HepG2 (cell line): ENCODE measurements around the gene LILRB3. TPM values are rescaled to one million over a fixed set of nuclear protein-coding genes. Genes with fewer than 3 reads are reported as not detected.

Experiments used
- ATAC-seq: fragments of 200-7000 bp; cut with Tn5 transposase; 3 replicates; pipeline ENCODE4 v1.9.1; 2020; ENCODE audit warnings: mild to moderate bottlenecking, moderate library complexity
- BruUV-seq: library from RNA; stranded (reverse); fragments of 400-500 nt; replicated peaks from 2 replicates; lab custom pipeline; 2021; lab: Mats Ljungman, UMichigan
- CTCF ChIA-PET: fragments of 300-600 bp; formaldehyde crosslinking; extraction: SDS; loops from one replicate; lab custom pipeline; 2021; ENCODE audit warnings: low total read pairs, inconsistent platforms, low intra/inter-chr PET ratio; lab: Yijun Ruan, JAX
- POLR2A ChIA-PET: fragments of 350-600 bp; sonication (Branson Sonifier 250); formaldehyde crosslinking; loops from one replicate; lab custom pipeline; 2020; ENCODE audit warnings: antibody characterized with exemption, inconsistent platforms; lab: Yijun Ruan, JAX
- DNase-seq: peaks from one replicate; pipeline ENCODE4 v3.0.0-alpha.2; 2015; ENCODE audit warnings: low spot score
- FAIRE-seq: peaks from 3 replicates; lab custom pipeline; 2011; peaks lifted over from hg19 to GRCh38; lab: Jason Lieb, UNC
- H2AFZ ChIP-seq: one replicate; pipeline ENCODE4 v1.6.1; 2011; ENCODE audit warnings: low read length, inconsistent platforms
- H3K27ac ChIP-seq: fragments of 300-600 bp; 3 replicates; pipeline ENCODE4 v1.8.0; 2011; ENCODE audit warnings: mixed run types, mild to moderate bottlenecking, mixed read lengths, low read length, inconsistent platforms; ENCODE audit not compliant: insufficient read depth; ENCODE audit errors: extremely low read length
- H3K27me3 ChIP-seq, 2 experiments: fragments of 200-600 bp in 1 of 2; 2 replicates in 1 of 2; 3 replicates in 1 of 2; pipeline versions ENCODE4 v1.6.0 to v1.8.0; 2011; ENCODE audit warnings: low read length in 2 of 2, mild to moderate bottlenecking in 2 of 2, moderate library complexity in 2 of 2, inconsistent platforms in 1 of 2; ENCODE audit not compliant: insufficient read depth in 2 of 2, control insufficient read depth in 1 of 2
- H3K36me3 ChIP-seq, 2 experiments: fragments of 200-600 bp in 1 of 2; replicated peaks in 1 of 2; 2 replicates in 1 of 2; 3 replicates in 1 of 2; pipeline versions ENCODE4 v1.5.1 to v1.8.0; 2011; ENCODE audit warnings: low read length in 2 of 2, inconsistent platforms in 1 of 2; ENCODE audit not compliant: insufficient read depth in 2 of 2, control insufficient read depth in 1 of 2
- H3K4me1 ChIP-seq: 2 replicates; pipeline ENCODE4 v1.5.1; 2012; ENCODE audit warnings: low read length, inconsistent platforms; ENCODE audit not compliant: insufficient read depth
- H3K4me2 ChIP-seq: 2 replicates; pipeline ENCODE4 v1.6.0; 2011; ENCODE audit warnings: low read depth, low read length, inconsistent platforms
- H3K4me3 ChIP-seq, 3 experiments: fragments of 200-600 bp in 1 of 3; sonication (generic), shearing (Covaris generic) in 1 of 3; replicated peaks in 1 of 3; 2 replicates each; pipeline ENCODE4 v1.5.1; 2011 to 2016; ENCODE audit warnings: low read length in 3 of 3, inconsistent platforms in 2 of 3, low read depth in 2 of 3, mild to moderate bottlenecking in 2 of 3, control low read depth in 1 of 3, mixed read lengths in 1 of 3; ENCODE audit not compliant: insufficient read depth in 1 of 3
- H3K79me2 ChIP-seq: one replicate; pipeline ENCODE4 v1.6.1; 2011; ENCODE audit warnings: low read length, inconsistent platforms; ENCODE audit not compliant: insufficient read depth
- H3K9ac ChIP-seq: 2 replicates; pipeline ENCODE4 v1.6.0; 2011; ENCODE audit warnings: mild to moderate bottlenecking, low read depth, low read length, inconsistent platforms; ENCODE audit not compliant: insufficient read depth
- H3K9me3 ChIP-seq: 2 replicates; pipeline ENCODE4 v1.5.1; 2012; ENCODE audit warnings: mild to moderate bottlenecking, low read length
- H4K20me1 ChIP-seq: 2 replicates; pipeline ENCODE4 v1.6.0; 2011; ENCODE audit warnings: inconsistent platforms, mild to moderate bottlenecking, low read length, moderate library complexity; ENCODE audit not compliant: insufficient read depth
- ARHGAP35 ChIP-seq: sonication (generic); formaldehyde crosslinking; IDR thresholded peaks from 2 replicates; pipeline ENCODE4 v1.9.0; 2022; ENCODE audit warnings: mild to moderate bottlenecking, inconsistent platforms, moderate library complexity, missing genetic modification reagents, borderline replicate concordance
- CEBPG ChIP-seq: IDR thresholded peaks from 2 replicates; pipeline ENCODE4 v1.6.1; 2016
- CENPX ChIP-seq: sonication (generic); formaldehyde crosslinking; IDR thresholded peaks from 2 replicates; pipeline ENCODE4 v1.9.0; 2021; ENCODE audit warnings: mild to moderate bottlenecking, missing genetic modification reagents, moderate library complexity
- ELF3 ChIP-seq: IDR thresholded peaks from 2 replicates; pipeline ENCODE4 v1.6.1; 2016; ENCODE audit warnings: missing genetic modification reagents, missing compliant biosample characterization
- HMGXB4 ChIP-seq, 2 experiments: sonication (generic) in 1 of 2; formaldehyde crosslinking in 1 of 2; IDR thresholded peaks; 2 replicates each; pipeline versions ENCODE4 v1.4.0 to v1.6.1; 2018 to 2020; ENCODE audit warnings: missing genetic modification reagents in 2 of 2, borderline replicate concordance in 1 of 2, low read depth in 1 of 2, mild to moderate bottlenecking in 1 of 2, missing biosample characterization in 1 of 2
- KDM3A ChIP-seq: IDR thresholded peaks from 2 replicates; pipeline ENCODE4 v1.6.1; 2018; ENCODE audit warnings: low read depth, missing compliant biosample characterization
- NRL ChIP-seq: sonication (generic); formaldehyde crosslinking; IDR thresholded peaks from 2 replicates; pipeline ENCODE4 v1.5.0; 2020; ENCODE audit warnings: missing genetic modification reagents, mild to moderate bottlenecking, moderate library complexity, borderline replicate concordance
- PHF8 ChIP-seq: sonication (generic); formaldehyde crosslinking; IDR thresholded peaks from 2 replicates; pipeline ENCODE4 v1.5.0; 2020; ENCODE audit warnings: missing genetic modification reagents
- PTBP1 ChIP-seq: fragments of 200-400 bp; formaldehyde crosslinking; IDR thresholded peaks from 2 replicates; pipeline ENCODE4 v1.6.1; 2018; ENCODE audit warnings: low read length, low read depth; ENCODE audit not compliant: poor library complexity, severe bottlenecking
- RXRB ChIP-seq: IDR thresholded peaks from 2 replicates; pipeline ENCODE4 v1.6.1; 2016; ENCODE audit warnings: borderline replicate concordance, missing genetic modification reagents, missing compliant biosample characterization
- SALL1 ChIP-seq: sonication (generic); formaldehyde crosslinking; IDR thresholded peaks from 2 replicates; pipeline ENCODE4 v1.8.0; 2022; ENCODE audit warnings: mild to moderate bottlenecking, missing genetic modification reagents
- SMC3 ChIP-seq: IDR thresholded peaks from 2 replicates; pipeline ENCODE4 v1.6.1; 2011; ENCODE audit warnings: low read length, improper control_type of control experiment
- SP140L ChIP-seq: sonication (generic); formaldehyde crosslinking; IDR thresholded peaks from 2 replicates; pipeline ENCODE4 v1.4.0; 2020; ENCODE audit warnings: missing genetic modification reagents, borderline replicate concordance
- ZFX ChIP-seq: sonication (generic); formaldehyde crosslinking; IDR thresholded peaks from 2 replicates; pipeline ENCODE4 v1.4.0; 2020; ENCODE audit warnings: mild to moderate bottlenecking, low read depth, missing genetic modification reagents, moderate library complexity
- ZNF124 ChIP-seq: sonication (generic); formaldehyde crosslinking; IDR thresholded peaks from 2 replicates; pipeline ENCODE4 v1.4.0; 2020; ENCODE audit warnings: missing genetic modification reagents
- ZNF337 ChIP-seq: sonication (generic); formaldehyde crosslinking; IDR thresholded peaks from 2 replicates; pipeline ENCODE4 v1.5.1; 2020; ENCODE audit warnings: missing genetic modification reagents, low read depth, mild to moderate bottlenecking, borderline replicate concordance
- ZNF484 ChIP-seq: sonication (generic); formaldehyde crosslinking; IDR thresholded peaks from 2 replicates; pipeline ENCODE4 v1.5.1; 2020; ENCODE audit warnings: mild to moderate bottlenecking, low read depth, missing genetic modification reagents, borderline replicate concordance
- ZNF530 ChIP-seq: sonication (generic); formaldehyde crosslinking; IDR thresholded peaks from 2 replicates; pipeline ENCODE4 v1.5.0; 2020; ENCODE audit warnings: low read depth, mild to moderate bottlenecking, missing genetic modification reagents
- ZNF670 ChIP-seq: sonication (generic); formaldehyde crosslinking; IDR thresholded peaks from 2 replicates; pipeline ENCODE4 v1.8.0; 2022; ENCODE audit warnings: mild to moderate bottlenecking, missing genetic modification reagents, borderline replicate concordance
- WGBS: methylation state at CpG from one replicate; pipeline ENCODE4 v1.1.6; 2017; ENCODE audit warnings: low lambda C conversion rate; 5-methylcytosine and 5-hydroxymethylcytosine counted together
- in situ Hi-C: cut with HindIII; loops from 2 replicates; pipeline ENCODE4 v1.10.0; 2017; ENCODE audit warnings: low pct_unique_long_range_greater_than_20kb; ENCODE audit not compliant: extremely low pct_ligation_motif_present
- intact Hi-C: fragments of 100-400 bp; cut with micrococcal nuclease; formaldehyde crosslinking; loops from one replicate; pipeline ENCODE4 v1.10.0; 2022; ENCODE audit not compliant: unreplicated experiment
- polyA plus RNA-seq, 8 experiments: library from polyadenylated mRNA; depleted of rRNA in 3 of 8; stranded (reverse) in 7 of 8; unstranded in 1 of 8; fragments of >200 nt; fragmentation: Illumina TruSeq in 4 of 8; extraction: Trizol in 4 of 8; gene quantifications; 2 replicates each; pipeline versions ENCODE4 v1.2.1 to v1.2.3, GENCODE V29; 2011 to 2016; ENCODE audit warnings: low read depth in 4 of 8, missing spikeins in 1 of 8, mixed read lengths in 1 of 8; ENCODE audit not compliant: insufficient read depth in 1 of 8
- total RNA-seq, 5 experiments: library from RNA; depleted of rRNA; stranded (reverse); fragments of >200 nt; fragmentation: Illumina TruSeq; extraction: Trizol; gene quantifications; 2 replicates each; pipeline ENCODE4 v1.2.3, GENCODE V29; 2016; ENCODE audit warnings: low read depth in 1 of 5

The LILRB3 gene
- total and polyA plus RNA-seq, 2 of the 13 experiments (the other 11 are each of a cell fraction or from before 2014, with no cell fraction given), result 0.22 TPM; not detected in 1

GRCh38 chr19:54168174-54168917, 54.5 kb downstream of the LILRB3 start:
- DNase-seq, result peak; percentile 71
- Histone ChIP-seq H3K27me3 (no peaks in the 10 kb centered on the region), H3K4me3 (peak overlapping the region in 1 of 3 experiments; percentile 30; a peak in 1 of 6 replicates), H2AFZ (no peak overlapping the region), H3K9me3 (no peaks in the 10 kb centered on the region), H3K4me2 (peak overlapping the region; percentile 50), H3K36me3 (no peaks in the 10 kb centered on the region), H3K4me1 (peaks cover 12% of the 10 kb centered on the region; the same call in 1 of the 2 replicates), H3K27ac (no peak overlapping the region), H3K9ac (no peak overlapping the region), H4K20me1 (no peaks in the 10 kb centered on the region), H3K79me2 (no peaks in the 10 kb centered on the region)
- WGBS, result 23% methylated on average over 19 of the region's 25 CpGs
- FAIRE-seq, result peak; percentile 64
- ChIA-PET CTCF (interaction anchor here (1.1 to 1.4 kb wide), 3 partner anchors 63 to 157 kb away, joined by 3 to 18 read pairs (median 7); no protein-coding TSS in a partner anchor), POLR2A (interaction anchor here (0.6 to 1.2 kb wide), 2 partner anchors 21 to 31 kb away, joined by 3 to 5 read pairs; partner anchors contain the start of gene MBOAT7)
- intact Hi-C loops (loop anchor here (2.0 kb wide), 1 partner anchor 62 kb away; no protein-coding TSS in a partner anchor), in situ Hi-C loops (no loop called here)
- BruUV-seq, result no TSS peak
- peak; percentile 87 for ATAC-seq
- TF ChIP-seq HMGXB4 (CRISPR knock-in tag; IDR thresholded peaks at IDR 0.05; ENCODE audit: borderline replicate concordance in 1 of 2, low read depth in 1 of 2) (peak in 1 of 2 experiments; percentile 63; a peak in 1 of 4 replicates), PHF8 (no peak), KDM3A (CRISPR knock-in tag) (no peak), CENPX (CRISPR knock-in tag) (no peak), ZNF530 (no peak), ZNF670 (CRISPR knock-in tag) (no peak), CEBPG (CRISPR knock-in tag) (no peak), ARHGAP35 (CRISPR knock-in tag) (no peak), ZNF124 (CRISPR knock-in tag) (0 out of 2 replicates have a peak, but pooled peaks have one; percentile 35), SALL1 (0 out of 2 replicates have a peak, but pooled peaks have one; percentile 32), SMC3 (peak; percentile 48; the same call in 1 of the 2 replicates), SP140L (CRISPR knock-in tag) (no peak), ZNF337 (CRISPR knock-in tag) (no peak), NRL (peak; percentile 54; the same call in 1 of the 2 replicates), ELF3 (CRISPR knock-in tag) (peak; percentile 63), PTBP1 (peak; percentile 58), ZFX (CRISPR knock-in tag) (0 out of 2 replicates have a peak, but pooled peaks have one; percentile 25), ZNF484 (CRISPR knock-in tag) (no peak), RXRB (peak; percentile 23; the same call in 1 of the 2 replicates)
